Measurements from ENCODE around the gene ALG2. TPM values are rescaled to one million over a fixed set of nuclear protein-coding genes. Genes with fewer than 3 reads are reported as not detected.
A peak's percentile ranks its signal among the peaks of the same experiment; 100 is the strongest.
"Not testable (repeated sequence)": the region's sequence is repeated elsewhere in the genome, so short reads cannot be mapped to it uniquely, and the experiment has no call there.

The ALG2 gene
- total RNA-seq, 1 donor: 27.5 TPM

- no peak for DNase-seq (ENCODE audit: low read depth in 2 of 3, low spot score in 2 of 3)
These were observed 16.6 kb upstream of the ALG2 start for GRCh38 chr9:99238331-99238730.

DNA sequence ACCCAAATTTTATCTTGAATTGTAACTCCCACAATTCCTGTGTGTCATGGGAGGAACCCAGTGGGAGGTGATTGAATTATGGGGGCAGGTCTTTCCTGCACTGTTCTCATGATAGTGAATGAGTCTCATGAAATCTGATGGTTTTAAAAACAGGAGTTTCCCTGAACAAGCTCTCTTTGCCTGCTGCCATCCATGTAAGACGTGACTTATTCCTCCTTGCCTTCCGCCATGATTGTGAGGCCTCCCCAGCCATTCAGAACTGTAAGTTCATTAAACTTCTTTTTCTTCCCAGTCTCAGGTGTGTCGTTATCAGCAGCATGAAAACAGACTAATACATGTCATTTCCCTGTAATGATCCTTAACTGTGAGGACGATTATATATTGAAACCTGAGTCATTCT lies 16.1 kb upstream of the ALG2 start:
- not testable (repeated sequence) for DNase-seq (ENCODE audit: low read depth in 2 of 3, low spot score in 2 of 3)

- no peak for DNase-seq (ENCODE audit: low read depth in 2 of 3, low spot score in 2 of 3)
These were observed 15.6 kb upstream of the ALG2 start for GRCh38 chr9:99237356-99237755.

- DNase-seq (ENCODE audit: low read depth in 2 of 3, low spot score in 2 of 3): peak in 2 of 3 donors; percentile 70 to 88
These were observed 14.3 kb upstream of the ALG2 start for GRCh38 chr9:99235926-99236634.

DNA sequence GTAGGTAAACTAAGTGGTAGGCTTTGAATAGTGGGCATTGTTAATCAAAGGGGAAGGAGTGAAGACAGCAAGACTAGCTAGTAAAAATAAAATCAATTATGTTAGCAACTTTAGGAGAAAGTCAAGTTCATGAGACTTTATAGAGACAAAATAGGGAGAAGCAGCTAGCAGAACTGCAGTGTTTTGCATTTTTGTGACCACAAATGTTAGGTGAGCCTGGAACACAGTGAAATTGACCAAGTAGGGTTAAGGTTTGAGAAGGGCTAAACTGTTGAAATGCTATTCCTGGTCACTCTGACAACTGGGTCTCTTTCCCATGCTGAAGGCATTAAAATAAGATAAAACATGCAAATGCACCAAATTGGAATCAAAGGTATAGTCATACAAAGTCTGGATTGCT lies 13.3 kb upstream of the ALG2 start:
- no peak for DNase-seq (ENCODE audit: low read depth in 2 of 3, low spot score in 2 of 3)

DNA sequence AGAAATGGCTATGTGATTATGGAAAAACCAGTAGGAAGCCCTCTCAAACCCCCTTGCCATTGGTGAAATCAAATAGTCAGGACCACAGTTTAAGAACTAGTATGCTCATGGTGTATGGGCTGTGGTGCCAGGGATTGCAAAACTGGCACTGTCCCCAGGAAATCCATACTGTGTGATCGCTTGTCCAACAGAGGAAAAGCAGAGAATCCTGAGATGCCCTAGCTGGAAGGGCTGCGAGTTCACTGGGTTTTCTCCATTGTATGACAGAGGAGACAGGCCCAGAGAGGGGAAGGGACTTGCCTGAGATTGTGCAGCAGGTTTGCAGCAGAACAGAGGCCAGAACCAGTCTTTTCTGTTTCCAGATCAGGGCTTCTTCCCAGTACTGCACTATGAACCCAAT lies 12.9 kb upstream of the ALG2 start:
- DNase-seq (ENCODE audit: low read depth in 2 of 3, low spot score in 2 of 3): no peak

DNA sequence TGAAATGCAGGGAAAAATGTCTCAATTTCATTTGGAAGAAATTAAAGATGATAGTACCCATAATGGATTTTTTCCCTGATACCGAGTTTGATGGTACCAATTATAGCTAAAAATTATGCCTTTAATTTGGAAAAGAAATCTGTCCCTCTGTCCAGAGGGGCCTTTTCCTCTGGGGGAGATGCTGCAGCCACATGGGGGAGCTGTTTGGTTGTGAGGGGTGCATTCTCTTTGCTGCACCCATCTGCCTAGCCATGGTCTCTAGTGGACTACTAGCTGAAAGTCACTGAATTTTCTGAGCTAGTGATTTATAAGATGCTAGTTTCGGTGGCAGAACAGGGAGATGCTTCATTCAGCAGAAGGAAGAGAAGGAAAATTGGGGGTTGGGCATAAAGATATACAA lies 10.0 kb upstream of the ALG2 start:
- peak in 1 of 3 donors; percentile 66 for DNase-seq (ENCODE audit: low read depth in 2 of 3, low spot score in 2 of 3)

- DNase-seq (ENCODE audit: low read depth in 2 of 3, low spot score in 2 of 3): no peak
These were observed 8.5 kb upstream of the ALG2 start for GRCh38 chr9:99230206-99230605.

GRCh38 chr9:99226054-99226453 lies 4.3 kb upstream of the ALG2 start:
- DNase-seq (ENCODE audit: low read depth in 2 of 3, low spot score in 2 of 3): no peak

GRCh38 chr9:99224445-99224844 lies 2.7 kb upstream of the ALG2 start:
- DNase-seq (ENCODE audit: low read depth in 2 of 3, low spot score in 2 of 3): no peak

DNA sequence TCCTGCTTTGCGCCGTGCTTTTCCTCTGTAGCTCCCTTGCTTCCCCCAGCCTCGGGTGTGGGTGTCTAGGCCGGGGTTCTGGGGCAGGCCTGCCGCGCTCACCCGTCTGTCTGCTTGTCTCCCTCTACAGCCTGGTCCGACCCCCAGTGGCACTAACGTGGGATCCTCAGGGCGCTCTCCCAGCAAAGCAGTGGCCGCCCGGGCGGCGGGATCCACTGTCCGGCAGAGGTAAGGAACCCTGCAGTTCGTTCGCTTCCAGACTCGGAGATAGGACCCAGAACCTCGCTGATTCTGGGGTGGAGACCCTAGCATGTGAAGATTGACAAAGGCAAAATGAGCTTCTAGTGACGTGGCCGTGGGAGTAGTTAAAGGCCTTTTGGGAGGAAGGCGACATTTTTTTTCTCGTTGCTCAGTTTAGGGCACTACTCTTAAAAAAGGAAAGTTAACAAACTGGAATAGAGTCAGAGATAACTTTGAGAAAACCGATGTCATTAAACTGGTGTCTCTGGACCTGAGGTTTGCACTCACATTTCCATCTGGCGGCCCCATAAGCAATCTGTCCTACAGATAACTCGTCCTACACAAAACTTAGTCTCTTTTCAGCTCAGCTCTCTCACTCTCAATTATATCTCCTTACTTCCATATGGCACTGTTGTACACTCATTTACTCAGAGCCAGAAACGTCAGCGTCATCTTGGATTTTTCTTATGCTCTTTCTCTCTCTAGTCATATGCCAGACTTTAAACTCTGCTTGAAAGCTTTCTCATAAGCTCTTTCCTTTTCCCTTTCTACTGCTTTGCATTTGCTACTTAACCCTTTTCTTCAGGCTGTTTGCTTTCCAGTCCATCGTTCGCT lies 901 bp upstream of the ALG2 start:
- peak in 1 of 3 donors; percentile 57 for DNase-seq (ENCODE audit: low read depth in 2 of 3, low spot score in 2 of 3)

GRCh38 chr9:99221266-99221620 lies 499 bp downstream of the ALG2 start:
- no peak for DNase-seq (ENCODE audit: low read depth in 2 of 3, low spot score in 2 of 3)

- no peak for DNase-seq (ENCODE audit: low read depth in 2 of 3, low spot score in 2 of 3)
These were observed 1.7 kb downstream of the ALG2 start for GRCh38 chr9:99220011-99220410.

DNA sequence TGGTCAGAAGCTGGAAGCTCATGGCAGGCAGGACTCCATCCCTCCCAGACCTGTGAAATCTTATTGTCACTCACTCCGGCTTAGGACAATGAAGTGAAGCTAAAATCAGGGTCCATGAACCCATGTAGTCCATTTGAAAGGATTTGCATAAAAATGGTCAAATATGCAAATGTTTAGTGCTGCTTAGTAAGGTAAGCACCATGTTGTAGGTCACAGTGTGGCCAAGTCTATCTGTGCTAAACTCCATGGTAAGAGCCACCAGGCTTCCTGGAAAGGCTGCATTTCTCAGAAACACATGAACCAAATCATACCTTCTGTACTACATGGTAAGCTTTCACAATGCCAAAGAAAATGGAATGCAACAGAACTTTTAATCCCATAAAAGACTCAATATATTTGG lies 5.7 kb downstream of the ALG2 start:
- no peak for DNase-seq (ENCODE audit: low read depth in 2 of 3, low spot score in 2 of 3)

DNA sequence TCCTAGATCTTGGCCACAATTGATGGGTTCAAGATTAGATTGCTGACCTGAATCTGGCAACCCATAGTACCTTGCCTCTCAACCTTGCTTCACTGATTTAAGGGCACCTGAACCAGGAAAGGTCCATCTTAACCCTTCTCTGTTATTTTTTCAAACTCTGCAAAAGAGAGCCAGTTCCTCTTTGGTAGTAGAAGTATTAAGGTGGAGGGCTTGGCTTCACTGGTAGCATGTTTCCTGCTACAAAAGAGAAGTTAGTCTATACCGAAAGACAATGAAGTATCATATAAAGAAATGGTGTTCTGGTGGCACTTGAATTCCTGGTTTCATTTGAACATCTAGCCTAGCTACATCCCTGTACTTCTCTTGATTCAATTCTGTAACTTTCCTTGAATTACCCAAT lies 8.5 kb downstream of the ALG2 start:
- peak in 1 of 3 donors; percentile 46 for DNase-seq (ENCODE audit: low read depth in 2 of 3, low spot score in 2 of 3)

DNA sequence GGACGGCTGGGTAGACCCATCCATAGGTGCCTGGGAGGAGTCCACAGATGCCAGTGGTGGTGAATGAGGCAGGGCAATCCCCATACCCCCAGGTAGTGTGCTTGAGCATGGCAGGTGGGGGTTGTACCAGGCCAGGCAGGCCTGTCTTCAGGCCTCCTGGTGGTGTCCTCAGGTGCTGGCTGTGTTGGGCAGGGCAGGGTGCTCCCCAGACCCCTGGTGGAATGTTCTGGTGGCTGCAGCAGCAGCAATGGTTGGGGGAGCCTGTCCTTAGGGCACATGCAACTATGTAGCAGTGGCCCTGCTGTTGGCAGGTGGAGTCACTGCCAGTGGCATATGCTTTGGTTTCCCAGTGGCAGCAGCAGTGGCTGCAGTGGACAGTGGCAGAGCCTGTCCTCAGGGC lies 10.0 kb downstream of the ALG2 start:
- no peak for DNase-seq (ENCODE audit: low read depth in 2 of 3, low spot score in 2 of 3)

GRCh38 chr9:99210572-99210971 lies 11.2 kb downstream of the ALG2 start:
- DNase-seq (ENCODE audit: low read depth in 2 of 3, low spot score in 2 of 3): no peak

DNA sequence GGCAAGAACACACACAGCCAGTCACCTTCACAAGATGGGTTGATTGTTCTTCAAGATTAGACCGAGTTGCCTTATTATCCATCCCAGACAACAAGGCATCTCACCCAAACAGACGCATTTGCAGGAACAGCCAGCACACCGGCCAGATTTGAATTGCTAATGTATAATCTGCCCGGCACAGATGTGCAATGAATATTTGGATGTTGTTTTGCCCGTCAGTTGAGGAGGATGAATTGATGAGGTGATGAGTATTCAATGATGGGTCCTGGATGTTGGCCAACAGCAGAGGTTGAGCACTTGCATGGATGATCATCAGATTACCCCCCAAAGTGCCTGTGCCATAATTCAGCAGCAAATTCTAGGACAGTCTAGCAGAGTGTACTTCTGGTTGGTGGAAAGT lies 20.1 kb downstream of the ALG2 start:
- no peak for DNase-seq (ENCODE audit: low read depth in 2 of 3, low spot score in 2 of 3)

DNA sequence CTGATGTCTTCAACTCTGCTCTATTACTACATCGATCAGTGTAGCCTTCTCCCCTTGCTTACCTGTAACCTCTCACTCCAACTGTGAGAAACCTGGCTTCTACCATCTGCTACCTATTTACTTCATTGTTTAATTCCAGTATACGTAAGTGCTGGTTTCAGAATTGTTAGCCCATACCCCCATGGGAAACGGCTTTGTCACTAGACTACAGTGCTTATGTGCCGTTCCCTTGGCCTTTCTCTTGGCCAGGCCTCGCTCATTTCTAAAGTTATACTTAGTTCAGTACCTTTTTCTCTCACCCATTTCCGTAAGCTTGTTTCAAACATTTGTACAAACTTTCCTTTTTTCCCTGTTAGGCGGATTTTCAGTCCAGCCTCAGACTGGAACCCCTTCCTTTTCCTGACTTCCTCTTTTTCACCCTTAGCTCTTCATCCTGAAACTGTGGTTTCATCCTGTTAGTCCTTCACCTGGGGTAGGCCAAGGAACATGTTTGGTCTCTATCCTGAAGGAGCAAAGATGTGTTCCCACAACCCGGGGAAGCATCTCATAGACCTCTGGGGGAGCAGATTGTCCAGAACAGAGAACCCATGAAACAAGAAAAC lies 21.7 kb downstream of the ALG2 start:
- DNase-seq (ENCODE audit: low read depth in 2 of 3, low spot score in 2 of 3): no peak

GRCh38 chr9:99197987-99198386 lies 23.8 kb downstream of the ALG2 start:
- DNase-seq (ENCODE audit: low read depth in 2 of 3, low spot score in 2 of 3): no peak

GRCh38 chr9:99197124-99197630 lies 24.6 kb downstream of the ALG2 start:
- no peak for DNase-seq (ENCODE audit: low read depth in 2 of 3, low spot score in 2 of 3)

GRCh38 chr9:99196484-99196883 lies 25.3 kb downstream of the ALG2 start:
- DNase-seq (ENCODE audit: low read depth in 2 of 3, low spot score in 2 of 3): not testable (repeated sequence)

All from hematopoietic multipotent progenitor cell (in vitro differentiated cells).